22Rv1 (cell line): ENCODE results near the gene STON1.

Source experiments
- H3K27ac ChIP-seq: fragments of 450-650 bp; 2 replicates; pipeline ENCODE4 v1.5.1; 2017
- ZFX ChIP-seq: fragments of 450-650 bp; IDR thresholded peaks from 2 replicates; pipeline ENCODE4 v1.6.1; 2017; ENCODE audit warnings: antibody characterized with exemption, borderline replicate concordance
- TF ChIP-seq, protein P1 (sequence below): fragments of 450-650 bp; IDR thresholded peaks from 2 replicates; pipeline ENCODE4 v1.5.1; 2017; ENCODE audit warnings: mild to moderate bottlenecking

Gene STON1

DNA sequence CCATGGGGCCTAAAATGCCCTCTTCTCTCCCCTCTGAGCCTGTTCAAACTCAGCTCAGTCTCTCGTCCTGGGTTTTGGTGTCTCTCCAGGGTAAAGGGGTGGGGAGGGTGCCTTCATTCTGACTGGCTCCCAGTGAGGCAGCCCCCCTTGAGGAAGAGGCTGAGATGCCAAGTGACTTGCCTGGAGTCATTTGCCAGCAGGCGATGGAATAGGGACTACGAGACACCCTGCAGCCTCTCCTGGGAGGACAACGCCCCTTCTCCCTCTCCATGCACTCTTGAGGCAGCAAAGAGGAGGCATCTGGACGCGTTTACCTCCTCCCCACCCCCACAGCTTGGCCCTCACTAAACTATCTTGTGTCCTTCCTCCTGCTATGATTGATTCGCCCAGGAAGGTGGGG is 760 bp upstream of the STON1 start:
- no peak for TF ChIP-seq ZFX
- TF ChIP-seq, protein P1, sequence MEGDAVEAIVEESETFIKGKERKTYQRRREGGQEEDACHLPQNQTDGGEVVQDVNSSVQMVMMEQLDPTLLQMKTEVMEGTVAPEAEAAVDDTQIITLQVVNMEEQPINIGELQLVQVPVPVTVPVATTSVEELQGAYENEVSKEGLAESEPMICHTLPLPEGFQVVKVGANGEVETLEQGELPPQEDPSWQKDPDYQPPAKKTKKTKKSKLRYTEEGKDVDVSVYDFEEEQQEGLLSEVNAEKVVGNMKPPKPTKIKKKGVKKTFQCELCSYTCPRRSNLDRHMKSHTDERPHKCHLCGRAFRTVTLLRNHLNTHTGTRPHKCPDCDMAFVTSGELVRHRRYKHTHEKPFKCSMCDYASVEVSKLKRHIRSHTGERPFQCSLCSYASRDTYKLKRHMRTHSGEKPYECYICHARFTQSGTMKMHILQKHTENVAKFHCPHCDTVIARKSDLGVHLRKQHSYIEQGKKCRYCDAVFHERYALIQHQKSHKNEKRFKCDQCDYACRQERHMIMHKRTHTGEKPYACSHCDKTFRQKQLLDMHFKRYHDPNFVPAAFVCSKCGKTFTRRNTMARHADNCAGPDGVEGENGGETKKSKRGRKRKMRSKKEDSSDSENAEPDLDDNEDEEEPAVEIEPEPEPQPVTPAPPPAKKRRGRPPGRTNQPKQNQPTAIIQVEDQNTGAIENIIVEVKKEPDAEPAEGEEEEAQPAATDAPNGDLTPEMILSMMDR = no peak

DNA sequence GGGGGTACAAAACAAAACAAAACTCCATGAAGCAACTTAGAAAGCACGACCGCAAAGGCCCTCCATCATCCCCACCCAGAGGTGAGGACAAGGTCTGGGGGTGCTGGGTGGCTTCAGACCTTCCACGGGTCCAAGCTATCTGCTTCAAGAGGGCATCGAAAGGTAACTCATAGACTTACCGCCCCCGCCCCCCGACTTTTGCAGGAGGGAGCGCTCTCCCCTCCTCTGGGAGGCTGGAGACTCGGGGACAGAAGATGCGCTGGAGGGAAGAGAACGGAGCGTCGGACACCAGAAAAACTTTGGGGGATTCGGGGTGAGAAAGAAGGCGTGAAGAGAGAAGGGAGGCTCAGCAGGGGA is 300 bp upstream of the STON1 start:
- H3K27ac ChIP-seq = no peak overlapping the region
- TF ChIP-seq, protein P1 = no peak
- TF ChIP-seq ZFX = no peak

More for the DNA sequence above, 760 bp upstream of the STON1 start:
- no peak overlapping the region for H3K27ac ChIP-seq

DNA sequence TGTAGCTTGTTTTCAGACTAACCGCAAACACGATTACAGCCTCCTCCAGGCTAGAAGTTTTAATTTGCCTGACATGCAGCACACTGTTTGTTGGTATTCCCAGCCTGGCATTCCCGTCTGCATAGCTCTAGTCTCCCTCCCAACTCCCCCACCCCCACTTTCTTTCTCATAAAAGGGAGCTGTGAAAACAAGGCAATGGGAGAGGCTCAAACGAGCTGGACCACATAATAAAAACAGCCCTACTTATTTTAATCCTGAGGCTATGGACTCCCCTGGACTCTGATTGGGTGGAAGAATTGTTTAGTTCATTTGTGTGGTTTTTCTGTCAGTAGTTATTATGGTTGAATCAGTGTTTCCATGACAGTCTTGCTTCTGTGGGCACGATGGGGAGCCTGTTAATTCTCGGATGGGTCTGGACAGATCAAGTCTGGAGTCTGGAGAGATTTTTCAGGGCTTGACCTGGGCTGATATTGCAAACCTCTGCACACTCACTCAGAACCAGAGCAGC is 1.2 kb downstream of the STON1 start:
- H3K27ac ChIP-seq = no peak overlapping the region
- TF ChIP-seq, protein P1 = no peak
- no peak for TF ChIP-seq ZFX

DNA sequence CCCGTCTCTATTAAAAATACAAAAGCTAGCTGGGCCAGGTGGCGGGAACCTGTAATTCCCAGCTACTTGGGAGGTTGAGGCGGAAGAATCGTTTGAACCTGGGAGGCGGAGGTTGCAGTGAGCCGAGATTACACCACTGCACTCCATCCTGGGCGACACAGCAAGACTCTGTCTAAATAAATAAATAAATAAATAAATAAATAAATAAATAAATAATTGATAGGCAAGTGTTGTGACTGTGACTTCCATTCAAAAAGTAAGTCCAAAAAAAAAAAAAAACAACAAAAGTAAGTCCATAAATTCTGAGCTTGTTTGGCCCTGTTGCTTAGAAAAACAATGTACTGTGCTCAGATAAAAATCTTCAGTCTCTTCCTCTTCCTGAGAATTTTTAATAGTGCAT is 2.2 kb downstream of the STON1 start:
- no peak for TF ChIP-seq ZFX
- TF ChIP-seq, protein P1 = no peak
- no peak overlapping the region for H3K27ac ChIP-seq

DNA sequence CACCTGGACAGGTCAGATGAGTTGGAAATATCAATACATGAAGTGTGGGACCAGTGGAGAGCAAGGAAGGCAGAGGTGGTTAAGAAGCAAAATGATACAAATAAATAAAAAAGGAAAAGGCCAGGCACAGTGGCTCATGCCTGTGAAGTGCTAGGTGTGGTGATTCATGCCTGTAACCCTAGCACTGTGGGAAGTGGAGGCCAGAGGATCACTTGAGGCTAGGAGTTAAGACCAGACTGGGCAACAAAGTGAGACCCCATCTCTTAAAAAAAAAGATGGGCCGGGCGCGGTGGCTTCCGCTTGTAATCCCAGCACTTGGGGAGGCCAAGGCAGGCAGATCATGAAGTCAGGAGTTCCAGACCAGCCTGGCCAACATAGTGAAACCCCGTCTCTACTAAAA is 2.9 kb downstream of the STON1 start:
- no peak overlapping the region for H3K27ac ChIP-seq
- TF ChIP-seq, protein P1 = no peak
- no peak for TF ChIP-seq ZFX

DNA sequence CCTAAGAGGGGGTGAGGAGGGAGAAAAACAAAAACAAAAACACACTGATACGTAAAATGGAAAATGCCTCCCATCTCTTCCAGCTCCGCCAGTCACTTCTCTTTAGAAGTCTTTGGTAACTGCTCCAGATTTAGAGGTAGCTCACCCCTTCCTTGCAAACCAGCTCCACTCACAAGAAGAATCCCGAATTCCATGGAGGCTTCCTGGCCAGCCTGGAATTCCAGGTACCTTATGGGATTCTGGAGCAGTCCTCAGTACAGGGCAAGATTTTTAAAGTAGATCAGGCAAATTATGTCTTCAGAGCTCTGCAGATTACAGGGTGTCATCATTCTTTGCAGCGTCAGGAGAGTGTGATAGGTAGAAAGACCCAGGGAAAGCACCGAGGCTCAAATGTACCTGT is 4.8 kb downstream of the STON1 start:
- TF ChIP-seq, protein P1 = no peak
- TF ChIP-seq ZFX = no peak
- no peak overlapping the region for H3K27ac ChIP-seq

DNA sequence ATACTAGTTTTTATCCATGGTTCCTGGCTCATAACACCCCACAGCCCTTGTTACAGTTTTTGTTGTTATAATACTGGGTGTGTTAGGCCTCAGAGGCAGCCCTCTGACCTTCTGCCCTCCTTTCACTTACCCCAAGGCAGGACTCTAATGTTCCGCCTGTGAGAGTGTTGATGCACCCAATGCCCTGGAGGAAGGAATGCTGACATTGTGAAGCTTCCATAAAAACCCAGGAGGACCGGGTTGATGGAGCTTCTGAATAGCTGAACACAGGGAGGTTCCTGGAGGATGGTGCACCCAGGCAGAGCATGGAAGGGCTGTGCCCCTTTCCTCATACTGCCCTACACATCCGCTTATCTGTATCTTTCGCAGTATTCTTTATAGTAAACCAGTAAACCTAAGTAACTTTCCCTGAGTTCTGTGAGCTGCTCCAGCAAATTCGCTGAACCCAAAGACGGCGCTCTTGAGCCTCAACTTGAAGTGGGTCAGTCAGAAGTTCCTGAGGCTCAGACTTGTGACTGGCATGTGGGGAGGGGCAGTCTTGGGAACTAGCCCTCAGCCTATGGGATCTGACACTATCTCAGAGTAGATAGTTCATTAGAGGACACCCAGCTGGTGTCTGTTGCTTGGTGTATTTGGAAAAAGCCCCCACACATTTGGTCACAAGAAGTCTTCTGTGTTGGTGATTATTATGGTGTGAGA is 10.4 kb downstream of the STON1 start:
- TF ChIP-seq, protein P1 = no peak
- TF ChIP-seq ZFX = no peak
- H3K27ac ChIP-seq = no peak overlapping the region
